ENCODE results near the gene HSDL2.
"Not testable (repeated sequence)": the region's sequence is repeated elsewhere in the genome, so short reads cannot be mapped to it uniquely, and the experiment has no call there.

The HSDL2 gene

GRCh38 chr9:112396872-112397271 is 17.0 kb downstream of the HSDL2 start:
- DNase-seq (ENCODE audit: low spot score): no peak

- DNase-seq (ENCODE audit: low spot score): no peak
These were observed 21.4 kb downstream of the HSDL2 start for GRCh38 chr9:112401175-112401815.

- no peak for DNase-seq (ENCODE audit: low spot score)
These were observed 23.8 kb downstream of the HSDL2 start for GRCh38 chr9:112403614-112404201.

DNA sequence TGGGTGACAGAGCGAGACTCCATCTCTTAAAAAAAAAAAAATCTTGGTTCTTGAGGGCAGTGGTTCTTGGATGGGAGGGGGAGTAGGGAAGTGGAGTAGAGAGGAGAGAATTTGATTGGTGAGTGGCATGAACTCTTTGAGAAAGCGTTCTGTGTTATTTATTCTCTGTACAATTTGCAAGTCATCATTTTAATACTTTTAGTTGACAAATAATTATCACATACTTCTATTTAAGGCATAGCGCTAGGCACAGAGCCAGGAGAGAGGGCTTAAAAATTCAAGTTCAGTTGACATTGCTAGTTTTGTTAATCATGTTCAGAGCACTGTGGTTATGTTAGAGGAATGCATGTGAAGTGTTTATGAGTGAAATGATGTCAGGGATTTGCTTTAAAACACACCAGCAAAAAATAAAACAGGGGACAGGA is 24.6 kb downstream of the HSDL2 start:
- DNase-seq (ENCODE audit: low spot score): no peak

- DNase-seq (ENCODE audit: low spot score): no peak
These were observed 28.4 kb downstream of the HSDL2 start for GRCh38 chr9:112408275-112408674.

DNA sequence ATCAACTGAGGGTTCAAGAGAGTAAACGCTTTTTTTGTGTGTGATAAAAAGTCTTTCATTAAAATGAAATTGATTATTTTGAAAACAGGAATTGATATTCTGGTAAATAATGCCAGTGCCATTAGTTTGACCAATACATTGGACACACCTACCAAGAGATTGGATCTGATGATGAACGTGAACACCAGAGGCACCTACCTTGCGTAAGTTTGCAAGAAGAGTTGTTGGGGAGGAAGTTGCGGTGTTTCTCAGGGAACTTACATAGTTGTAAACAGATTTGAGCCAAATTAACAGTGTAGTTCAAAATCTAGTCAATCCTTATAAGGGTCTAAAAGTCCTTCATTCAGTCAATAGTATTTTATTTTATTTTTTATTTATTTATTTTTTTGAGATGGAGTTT is 28.9 kb downstream of the HSDL2 start:
- no peak for DNase-seq (ENCODE audit: low spot score)

GRCh38 chr9:112409758-112410157 is 29.9 kb downstream of the HSDL2 start:
- DNase-seq (ENCODE audit: low spot score): no peak

- no peak for DNase-seq (ENCODE audit: low spot score)
These were observed 31.7 kb downstream of the HSDL2 start for GRCh38 chr9:112411626-112412027.

- DNase-seq (ENCODE audit: low spot score): not testable (repeated sequence)
These were observed 33.8 kb downstream of the HSDL2 start for GRCh38 chr9:112413728-112414127.

DNA sequence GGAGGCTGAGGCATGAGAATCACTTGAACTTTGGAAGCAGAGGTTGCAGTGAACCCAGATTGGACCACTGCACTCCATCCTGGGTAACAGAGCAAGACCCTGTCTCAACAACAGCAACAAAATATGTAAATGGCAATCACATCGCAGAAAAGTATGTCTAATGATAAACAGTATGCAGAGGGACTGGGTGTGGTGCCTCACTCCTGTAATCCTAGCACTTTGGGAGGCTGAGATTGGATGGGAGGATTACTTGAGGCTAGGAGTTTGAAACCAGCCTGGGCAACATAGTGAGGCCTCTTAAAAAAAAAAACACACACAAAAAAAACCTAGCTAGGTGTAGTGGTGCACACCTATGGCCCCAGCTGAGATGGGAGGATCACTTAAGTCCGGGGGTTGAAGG is 40.3 kb downstream of the HSDL2 start:
- no peak for DNase-seq (ENCODE audit: low spot score)

DNA sequence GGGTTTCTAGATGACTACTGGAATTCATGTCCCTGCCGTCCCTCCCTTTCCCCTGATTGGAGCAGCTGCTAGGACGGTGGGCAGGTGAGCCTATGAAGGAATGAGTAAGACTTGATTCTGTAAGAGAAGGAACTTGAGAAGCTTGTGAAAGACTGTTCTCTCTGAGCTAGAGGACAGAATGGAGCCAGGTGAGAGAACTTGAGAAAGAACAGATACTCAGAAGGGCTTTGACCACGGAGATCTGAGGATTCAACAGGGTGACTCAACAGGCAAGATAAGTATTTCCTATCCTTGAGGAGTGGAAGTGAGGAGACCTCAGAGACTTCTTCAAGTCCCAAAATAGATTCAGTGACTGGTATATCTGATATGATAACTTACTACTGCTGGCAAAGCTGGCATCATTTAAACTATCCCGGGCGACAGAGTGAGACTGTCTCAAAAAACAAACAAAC is 41.9 kb downstream of the HSDL2 start:
- no peak for DNase-seq (ENCODE audit: low spot score)

GRCh38 chr9:112422417-112423148 is 42.7 kb downstream of the HSDL2 start:
- no peak for DNase-seq (ENCODE audit: low spot score)

- no peak for DNase-seq (ENCODE audit: low spot score)
These were observed 50.2 kb downstream of the HSDL2 start for GRCh38 chr9:112430006-112430522.

DNA sequence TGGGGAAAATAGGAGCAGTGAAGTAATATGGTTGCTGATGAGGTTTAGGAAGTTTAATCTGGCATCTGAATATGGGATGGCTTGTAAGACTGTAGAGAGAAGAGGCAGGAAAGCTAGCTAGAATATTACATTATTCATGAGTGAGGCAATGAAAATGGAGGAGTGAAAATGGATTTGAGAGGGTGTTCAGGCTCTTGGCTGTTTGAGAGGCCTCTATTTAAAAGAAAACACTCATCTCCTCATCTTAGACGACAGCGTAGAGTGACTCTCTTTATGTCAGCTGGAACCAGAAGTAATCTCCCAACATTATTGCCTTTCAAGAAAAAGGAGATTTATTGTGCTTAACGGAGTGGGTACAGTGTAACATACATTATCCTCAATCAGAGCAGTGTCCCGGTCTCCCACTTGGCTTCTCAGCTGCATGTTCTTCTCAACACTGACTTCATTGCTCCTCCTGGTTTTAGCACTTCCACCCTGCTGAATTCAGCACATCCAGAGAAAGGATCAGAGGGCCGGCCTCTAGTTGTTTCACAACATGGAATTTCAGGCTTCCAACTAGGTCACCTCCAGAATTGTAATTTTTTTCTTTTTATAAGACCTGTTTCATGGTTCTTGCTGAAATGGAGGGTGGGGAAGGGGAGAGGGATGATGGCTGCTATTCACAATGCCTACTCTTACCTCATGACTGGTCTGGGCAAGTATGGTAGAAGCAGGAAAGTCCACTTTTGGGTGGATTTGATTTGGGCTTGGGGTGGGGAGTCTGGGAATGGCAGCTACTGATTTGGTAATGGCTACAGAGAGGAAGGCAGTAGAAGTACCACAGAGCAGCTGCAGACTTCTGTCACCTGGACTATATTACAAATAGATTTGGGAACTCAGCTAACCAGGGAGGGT is 53.8 kb downstream of the HSDL2 start:
- no peak for DNase-seq (ENCODE audit: low spot score)

GRCh38 chr9:112434487-112434886 is 54.6 kb downstream of the HSDL2 start:
- no peak for DNase-seq (ENCODE audit: low spot score)

- DNase-seq (ENCODE audit: low spot score): no peak
These were observed 57.5 kb downstream of the HSDL2 start for GRCh38 chr9:112437406-112437805.

- DNase-seq (ENCODE audit: low spot score): no peak
These were observed 59.3 kb downstream of the HSDL2 start for GRCh38 chr9:112439171-112439570.

DNA sequence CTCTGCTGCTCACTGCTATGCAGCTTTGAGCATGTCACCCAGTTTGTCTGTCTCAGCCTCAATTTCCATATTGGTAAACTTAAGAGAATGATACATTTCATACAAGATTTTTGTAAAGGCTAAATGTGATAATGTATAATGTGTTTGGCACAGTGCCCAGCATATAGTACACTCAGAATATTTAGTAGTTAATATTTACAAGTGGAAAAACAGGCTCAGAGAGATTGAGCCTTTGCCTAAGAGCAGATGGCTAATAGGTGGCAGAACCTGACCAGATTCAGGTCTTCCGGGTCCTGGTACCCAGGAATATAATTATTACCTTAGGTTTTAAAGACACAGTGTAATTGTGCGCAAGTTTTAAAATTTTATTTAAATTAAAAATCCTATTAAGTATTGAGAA is 59.9 kb downstream of the HSDL2 start:
- no peak for DNase-seq (ENCODE audit: low spot score)

GRCh38 chr9:112443200-112443599 is 63.3 kb downstream of the HSDL2 start:
- no peak for DNase-seq (ENCODE audit: low spot score)

GRCh38 chr9:112443636-112444035 is 63.7 kb downstream of the HSDL2 start:
- no peak for DNase-seq (ENCODE audit: low spot score)

DNA sequence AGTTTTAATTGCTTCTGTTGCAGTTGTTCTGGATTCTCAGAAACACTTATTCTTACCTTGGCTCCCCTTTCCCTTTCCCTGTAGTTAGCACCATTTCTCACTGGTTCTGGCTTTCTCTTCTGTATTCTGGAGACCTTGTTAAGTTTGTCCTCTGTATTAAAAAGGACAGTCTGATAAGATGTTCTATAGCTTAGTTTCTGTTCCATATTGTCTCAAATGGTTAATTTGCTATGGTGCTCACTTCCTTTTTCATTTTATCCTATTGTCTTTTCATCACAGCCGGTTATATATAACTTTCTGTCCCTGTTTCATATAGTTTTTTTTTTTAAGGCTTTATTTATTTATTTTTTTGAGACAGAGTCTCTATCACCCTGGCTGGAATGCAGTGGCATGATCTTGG is 65.3 kb downstream of the HSDL2 start:
- DNase-seq (ENCODE audit: low spot score): no peak

DNA sequence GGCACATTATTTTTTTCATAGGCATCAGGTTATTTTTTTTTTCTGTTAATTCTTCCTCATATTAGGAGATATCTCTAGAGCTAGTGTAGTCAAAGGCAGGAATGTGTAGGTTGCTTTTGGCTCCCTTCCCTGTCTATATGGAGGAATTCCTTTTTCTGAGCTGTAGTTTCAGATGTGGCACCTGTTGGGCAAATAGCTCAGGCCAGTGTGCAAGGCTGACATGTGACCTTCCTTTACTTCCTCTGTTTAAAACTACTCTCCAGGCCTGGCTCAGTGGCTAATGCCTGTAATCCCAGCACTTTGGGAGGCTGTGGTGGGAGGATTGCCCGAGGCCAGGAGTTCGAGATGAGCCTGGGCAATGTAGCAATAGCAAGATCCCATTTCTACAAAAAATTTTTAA is 66.2 kb downstream of the HSDL2 start:
- DNase-seq (ENCODE audit: low spot score): no peak
